Stimulated activated CD4-positive, alpha-beta T cell treated with anti-CD3 and anti-CD28 coated beads, Interleukin-12 subunit alpha, Interleukin-12 subunit beta, amount 100 ng/mL, for 4 hours (primary cell): ENCODE data around the gene NAP1L4.
"Not testable (repeated sequence)": the region's sequence is repeated elsewhere in the genome, so short reads cannot be mapped to it uniquely, and the experiment has no call there.

Source experiments
- DNase-seq: peaks from one replicate; pipeline ENCODE4 v3.0.0-alpha.2; 2020

Gene NAP1L4

GRCh38 chr11:2921261-2921660 is 70.9 kb downstream of the NAP1L4 start:
- DNase-seq: no peak

GRCh38 chr11:2920343-2920742 is 71.8 kb downstream of the NAP1L4 start:
- no peak for DNase-seq

GRCh38 chr11:2919837-2920236 is 72.3 kb downstream of the NAP1L4 start:
- no peak for DNase-seq

DNA sequence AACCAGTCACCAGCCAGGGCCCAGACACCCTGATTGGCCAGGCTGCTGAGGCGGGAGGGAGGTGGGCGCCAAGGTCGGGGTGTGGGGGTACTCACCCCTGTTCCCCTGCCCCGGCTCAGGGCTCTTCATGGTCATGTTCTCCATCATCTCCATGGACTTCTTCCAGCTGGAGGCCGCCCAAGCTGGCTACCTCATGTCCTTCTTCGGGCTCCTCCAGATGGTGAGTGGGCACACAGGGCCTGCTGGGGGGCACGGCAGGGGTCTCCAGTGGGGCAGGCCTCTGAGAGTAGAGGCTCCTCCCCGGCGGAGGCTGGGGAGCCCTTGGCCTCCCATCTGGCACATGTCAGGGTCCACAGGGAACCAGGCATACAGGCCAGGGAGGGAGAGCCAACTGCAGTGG is 72.9 kb downstream of the NAP1L4 start:
- no peak for DNase-seq

- DNase-seq: no peak
These were observed 74.2 kb downstream of the NAP1L4 start for GRCh38 chr11:2917842-2918490.

- no peak for DNase-seq
These were observed 75.1 kb downstream of the NAP1L4 start for GRCh38 chr11:2916892-2917645.

GRCh38 chr11:2916114-2916891 is 75.8 kb downstream of the NAP1L4 start:
- no peak for DNase-seq

- DNase-seq: no peak
These were observed 76.7 kb downstream of the NAP1L4 start for GRCh38 chr11:2915473-2915872.

DNA sequence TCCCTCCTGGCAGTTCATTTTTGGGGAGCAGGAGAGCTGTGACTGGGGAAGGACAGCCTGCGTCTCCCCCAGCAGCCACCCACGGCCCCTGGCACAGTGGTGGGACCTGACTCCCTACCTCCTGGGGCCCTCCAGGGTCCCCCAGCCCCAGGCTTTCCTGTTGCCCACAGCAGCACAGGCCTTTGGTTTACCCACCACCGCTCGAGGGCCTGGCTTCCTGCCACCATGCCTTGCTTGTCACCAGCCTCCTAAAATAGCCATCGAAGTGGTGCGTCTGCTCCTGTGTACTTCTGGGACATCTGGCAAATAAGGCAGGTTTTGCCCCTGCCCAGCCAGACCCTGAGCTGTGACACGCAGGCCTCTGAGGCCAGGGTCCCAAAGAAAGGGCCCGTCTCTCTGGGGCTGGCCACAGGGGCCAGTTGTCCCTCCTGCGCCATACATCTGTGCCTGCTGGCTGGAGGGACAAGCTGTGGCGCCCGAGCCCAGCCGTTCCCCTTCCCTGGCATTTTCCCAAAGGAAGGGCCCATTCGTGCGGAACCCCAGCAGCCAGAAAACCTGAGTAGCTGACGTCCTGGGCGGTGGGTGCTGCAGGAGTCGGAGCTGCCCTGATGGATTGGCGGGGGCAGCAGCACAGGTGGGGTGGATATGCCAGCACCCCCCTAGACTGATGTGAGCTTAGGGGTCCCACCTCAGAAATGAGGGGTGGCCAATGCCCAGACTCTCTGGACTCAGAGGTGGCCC is 77.5 kb downstream of the NAP1L4 start:
- DNase-seq: no peak

DNA sequence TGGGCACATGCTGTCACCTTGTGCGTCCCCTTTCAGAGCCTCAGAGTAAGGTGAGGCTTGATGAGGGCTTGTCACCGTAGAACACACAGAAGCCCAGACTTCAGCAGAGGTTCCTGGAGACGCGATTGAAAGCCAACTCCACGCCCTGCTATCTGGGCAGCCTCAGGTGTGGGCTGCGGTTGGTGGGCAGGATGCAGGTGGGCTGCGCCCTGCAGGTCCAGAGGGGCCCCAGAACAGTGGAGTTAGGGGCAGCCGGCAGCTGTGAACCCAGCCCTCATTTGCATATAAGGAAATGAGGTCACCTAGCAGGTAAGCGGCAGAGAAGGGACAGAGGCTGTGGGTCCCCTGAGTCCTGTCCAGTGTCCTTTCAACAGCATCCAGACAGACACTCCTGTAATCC is 78.4 kb downstream of the NAP1L4 start:
- no peak for DNase-seq

DNA sequence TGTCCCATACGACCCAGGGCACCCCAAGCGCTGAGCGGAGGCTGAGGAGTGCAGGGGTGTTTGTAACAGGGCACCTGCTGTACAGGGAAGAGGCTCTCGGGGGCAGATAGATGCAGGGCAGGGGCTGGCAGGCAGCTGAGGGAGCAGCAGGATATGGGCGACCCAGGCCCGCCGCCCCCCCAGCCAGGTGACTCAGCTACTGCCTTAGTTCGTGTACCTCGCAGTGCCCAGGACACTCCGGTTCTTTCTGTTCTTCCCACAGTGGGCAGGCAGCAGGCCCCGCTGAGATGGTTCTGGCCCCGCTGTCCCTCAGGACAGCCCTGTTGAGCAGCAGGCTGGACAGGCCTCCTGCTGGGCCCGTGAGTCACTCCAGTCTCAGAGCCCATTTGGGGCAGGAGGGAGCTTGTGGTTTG is 79.1 kb downstream of the NAP1L4 start:
- DNase-seq: no peak

GRCh38 chr11:2912498-2912897 is 79.6 kb downstream of the NAP1L4 start:
- no peak for DNase-seq

GRCh38 chr11:2911785-2912391 is 80.2 kb downstream of the NAP1L4 start:
- DNase-seq: no peak

GRCh38 chr11:2911088-2911784 is 80.9 kb downstream of the NAP1L4 start:
- DNase-seq: no peak

GRCh38 chr11:2910401-2910955 is 81.7 kb downstream of the NAP1L4 start:
- no peak for DNase-seq

- DNase-seq: no peak
These were observed 82.8 kb downstream of the NAP1L4 start for GRCh38 chr11:2909133-2909902.

- DNase-seq: no peak
These were observed 84.0 kb downstream of the NAP1L4 start for GRCh38 chr11:2908130-2908529.

DNA sequence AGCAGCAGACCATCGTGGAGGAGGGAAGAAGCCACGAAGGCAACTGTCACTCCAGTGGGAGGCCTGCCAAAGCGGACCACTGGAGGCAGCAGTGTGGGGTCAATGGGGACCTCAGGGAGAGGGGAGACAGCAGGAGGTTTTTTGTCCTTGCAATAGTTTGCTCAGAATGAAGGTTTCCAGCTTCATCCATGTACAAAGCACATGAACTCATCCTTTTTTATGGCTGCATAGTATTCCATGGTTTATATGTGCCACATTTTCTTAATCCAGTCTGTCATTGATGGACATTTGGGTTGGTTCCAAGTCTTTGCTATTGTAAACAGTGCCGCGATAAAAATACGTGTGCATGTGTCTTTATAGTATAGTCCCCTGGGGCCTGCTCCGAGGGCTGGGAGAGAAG is 86.8 kb downstream of the NAP1L4 start:
- DNase-seq: not testable (repeated sequence)

- DNase-seq: no peak
These were observed 87.7 kb downstream of the NAP1L4 start for GRCh38 chr11:2904153-2905052.

DNA sequence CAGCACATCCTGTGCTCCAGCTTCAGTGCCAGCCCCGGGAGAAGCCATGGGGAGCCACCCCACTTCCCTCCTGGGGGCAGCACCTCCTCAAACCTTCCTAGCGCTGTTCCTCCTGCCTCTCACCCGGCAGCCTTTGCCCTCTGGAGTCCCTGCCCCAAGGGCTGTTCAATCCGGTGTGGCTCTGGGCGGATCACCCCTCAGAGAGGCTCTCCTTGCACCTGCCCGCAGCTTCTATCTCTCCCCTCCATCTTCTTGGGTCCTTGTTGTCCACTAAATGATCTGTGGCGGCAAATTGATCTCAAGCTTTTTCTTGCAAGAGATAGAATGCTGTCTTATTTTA is 88.5 kb downstream of the NAP1L4 start:
- DNase-seq: no peak
